NOMO-1 treated with DMSO at 0.1 percent for 48 hours (cell line): ENCODE measurements around the gene SEC24D.
A peak's percentile ranks its signal among the peaks of the same experiment; 100 is the strongest.
"Not testable (repeated sequence)": the region's sequence is repeated elsewhere in the genome, so short reads cannot be mapped to it uniquely, and the experiment has no call there.

Source experiments
- DNase-seq: peaks from one replicate; lab custom pipeline; 2025; ENCODE audit not compliant: unreplicated experiment; lab: John Stamatoyannopoulos, UW

The SEC24D gene

GRCh38 chr4:118814058-118814457 is 21.9 kb downstream of the SEC24D start:
- DNase-seq, result no peak

DNA sequence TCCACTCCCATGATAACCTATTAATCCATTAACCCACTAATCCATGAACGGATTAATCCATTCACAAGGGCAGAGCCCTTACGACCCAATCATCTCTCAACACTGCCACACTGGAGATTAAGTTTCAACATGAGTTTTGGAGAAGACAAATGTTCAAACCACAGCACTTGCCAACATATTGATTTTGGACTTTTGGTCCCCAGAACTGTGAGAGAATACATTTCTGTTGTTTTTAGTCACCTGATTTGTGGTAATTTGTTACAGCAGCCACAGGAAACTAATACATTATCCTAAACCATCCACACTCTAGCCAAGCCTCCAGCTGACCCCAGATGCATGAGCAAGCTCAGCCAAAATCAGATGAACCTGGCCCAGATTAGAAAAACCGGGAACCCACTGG is 22.4 kb downstream of the SEC24D start:
- DNase-seq, result no peak

GRCh38 chr4:118811832-118812231 is 24.1 kb downstream of the SEC24D start:
- DNase-seq, result no peak

GRCh38 chr4:118810991-118811764 is 24.7 kb downstream of the SEC24D start:
- peak; percentile 75 for DNase-seq

GRCh38 chr4:118807659-118808058 is 28.3 kb downstream of the SEC24D start:
- DNase-seq, result no peak

GRCh38 chr4:118803253-118803652 is 32.7 kb downstream of the SEC24D start:
- no peak for DNase-seq

- DNase-seq, result peak; percentile 27
These were observed 33.9 kb downstream of the SEC24D start for GRCh38 chr4:118801895-118802575.

DNA sequence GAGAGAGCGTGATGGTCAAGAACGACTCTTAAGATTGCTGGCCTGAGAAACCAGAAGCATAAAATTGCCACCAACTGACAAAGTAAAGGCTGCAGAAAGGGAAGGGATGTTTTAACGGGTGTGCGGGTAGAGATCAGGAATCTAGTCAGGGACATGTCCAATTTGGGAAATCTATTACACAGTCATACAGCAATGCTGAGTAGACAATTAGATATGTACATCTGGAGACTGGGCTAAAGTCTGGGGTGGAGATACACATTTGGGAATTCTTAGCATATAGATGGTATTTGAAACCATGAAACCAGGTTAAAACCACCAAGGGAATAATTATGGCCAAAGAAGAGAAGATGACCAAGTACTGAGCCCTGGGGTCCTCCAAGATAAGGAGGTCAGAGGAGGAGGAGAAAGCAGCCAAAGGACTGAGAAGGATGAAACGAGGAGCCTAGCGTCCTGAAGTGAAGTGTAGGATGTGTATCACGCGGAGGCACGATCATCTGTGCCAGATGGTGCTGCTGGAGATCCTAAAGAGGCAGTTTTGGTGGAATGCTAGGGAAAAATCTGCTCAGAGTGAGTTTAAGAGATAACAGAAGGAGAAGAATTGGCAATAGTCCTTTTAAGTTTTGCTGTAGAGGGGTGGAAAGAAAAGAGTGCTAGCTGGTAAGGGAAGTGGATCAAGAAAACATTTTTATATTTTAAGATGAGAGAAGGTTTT is 36.5 kb downstream of the SEC24D start:
- DNase-seq, result no peak

- no peak for DNase-seq
These were observed 37.3 kb downstream of the SEC24D start for GRCh38 chr4:118798658-118799057.

DNA sequence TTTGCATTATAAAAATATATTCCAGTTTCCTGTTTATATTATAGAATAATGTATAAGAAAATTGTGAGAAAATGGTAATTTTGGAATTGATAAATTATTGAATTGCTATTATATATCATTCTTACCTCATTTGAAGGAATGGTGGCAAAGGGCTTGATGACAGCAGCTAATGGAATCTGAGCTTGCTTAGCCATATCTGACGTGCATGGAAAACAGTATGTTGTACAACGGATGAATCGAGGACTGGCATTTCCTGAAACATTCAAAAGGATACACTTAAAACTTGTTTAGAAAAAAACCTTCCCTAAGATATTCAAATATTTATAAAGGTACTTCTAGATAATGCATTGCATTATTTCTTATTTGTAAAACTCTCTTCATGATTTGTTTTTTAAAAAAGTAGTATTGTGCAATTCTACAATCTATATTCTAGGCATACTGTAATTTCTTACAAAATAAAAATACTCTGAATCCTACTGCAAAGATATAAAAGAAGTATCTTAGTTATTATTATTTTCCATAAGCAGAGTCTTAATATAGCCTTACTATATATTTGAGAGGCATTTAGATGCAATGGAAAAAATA is 38.3 kb downstream of the SEC24D start:
- no peak for DNase-seq

- DNase-seq, result not testable (repeated sequence)
These were observed 44.1 kb downstream of the SEC24D start for GRCh38 chr4:118791690-118792446.

GRCh38 chr4:118790544-118790943 is 45.4 kb downstream of the SEC24D start:
- no peak for DNase-seq

DNA sequence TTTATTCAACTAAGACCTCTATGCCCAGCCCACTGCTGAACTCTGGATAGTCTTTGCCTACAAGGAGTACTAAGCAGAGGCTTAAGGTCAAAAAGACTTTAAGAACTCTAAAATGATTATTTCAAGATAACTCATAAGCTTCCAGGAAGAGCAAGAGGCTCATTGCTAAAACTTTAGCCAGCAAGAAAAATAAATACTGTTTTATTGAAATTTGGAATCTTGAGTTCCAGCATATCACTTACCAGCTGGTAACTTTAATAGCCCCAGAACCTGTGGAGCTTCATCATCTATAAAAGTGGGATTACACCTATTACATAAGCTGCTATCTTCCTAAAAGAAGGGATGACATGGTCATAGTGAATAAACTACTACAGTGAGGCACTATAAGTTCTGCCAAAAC is 47.0 kb downstream of the SEC24D start:
- DNase-seq, result no peak

GRCh38 chr4:118787844-118788380 is 48.0 kb downstream of the SEC24D start:
- DNase-seq, result no peak

DNA sequence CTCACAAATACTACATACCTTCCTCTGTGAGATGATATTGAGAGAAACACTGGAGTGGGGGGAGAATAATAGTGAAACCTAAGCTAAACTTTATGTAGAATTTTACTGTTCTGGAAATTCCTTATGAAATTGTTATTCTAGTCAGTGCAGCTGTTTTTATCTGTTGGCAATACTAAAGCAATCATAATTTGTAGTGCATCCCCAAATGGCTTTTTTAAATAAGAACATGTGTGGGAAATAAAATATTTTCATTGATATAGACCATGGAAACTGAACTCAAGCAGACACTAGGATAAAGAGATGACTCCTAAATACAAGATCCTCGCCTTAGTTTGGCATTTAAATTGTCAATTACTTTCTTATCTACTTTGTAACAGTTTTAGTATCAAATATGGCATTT is 51.1 kb downstream of the SEC24D start:
- DNase-seq, result no peak

- DNase-seq, result no peak
These were observed 52.0 kb downstream of the SEC24D start for GRCh38 chr4:118783887-118784286.

DNA sequence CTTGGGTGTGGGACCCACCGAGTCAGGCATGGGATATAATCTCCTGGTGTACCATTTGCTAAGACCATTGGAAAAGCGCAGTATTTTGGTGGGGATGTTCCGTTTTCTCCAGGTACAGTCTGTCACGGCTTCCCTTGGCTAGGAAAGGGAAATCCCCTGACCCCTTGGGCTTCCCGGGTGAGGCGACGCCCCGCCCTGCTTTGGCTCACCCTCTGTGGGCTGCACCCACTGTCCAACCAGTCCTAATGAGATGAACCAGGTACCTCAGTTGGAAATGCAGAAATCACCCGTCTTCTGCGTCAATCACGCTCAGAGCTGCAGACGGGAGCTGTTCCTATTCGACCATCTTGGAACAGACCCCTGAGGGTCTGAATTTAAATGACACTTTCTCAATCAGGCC is 53.0 kb downstream of the SEC24D start:
- not testable (repeated sequence) for DNase-seq

DNA sequence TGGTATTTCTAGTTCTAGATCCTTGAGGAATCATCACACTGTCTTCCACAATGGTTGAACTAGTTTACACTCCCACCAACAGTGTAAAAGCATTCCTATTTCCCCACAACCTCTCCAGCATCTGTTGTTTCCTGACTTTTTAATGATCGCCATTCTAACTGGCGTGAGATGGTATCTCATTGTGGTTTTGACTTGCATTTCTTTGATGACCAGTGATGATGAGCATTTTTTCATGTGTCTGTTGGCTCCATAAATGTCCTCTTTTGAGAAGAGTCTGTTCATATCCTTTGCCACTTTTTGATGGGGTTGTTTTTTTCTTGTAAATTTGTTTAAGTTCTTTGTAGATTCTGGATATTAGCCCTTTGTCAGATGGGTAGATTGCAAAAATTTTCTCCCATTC is 58.3 kb downstream of the SEC24D start:
- DNase-seq, result not testable (repeated sequence)

DNA sequence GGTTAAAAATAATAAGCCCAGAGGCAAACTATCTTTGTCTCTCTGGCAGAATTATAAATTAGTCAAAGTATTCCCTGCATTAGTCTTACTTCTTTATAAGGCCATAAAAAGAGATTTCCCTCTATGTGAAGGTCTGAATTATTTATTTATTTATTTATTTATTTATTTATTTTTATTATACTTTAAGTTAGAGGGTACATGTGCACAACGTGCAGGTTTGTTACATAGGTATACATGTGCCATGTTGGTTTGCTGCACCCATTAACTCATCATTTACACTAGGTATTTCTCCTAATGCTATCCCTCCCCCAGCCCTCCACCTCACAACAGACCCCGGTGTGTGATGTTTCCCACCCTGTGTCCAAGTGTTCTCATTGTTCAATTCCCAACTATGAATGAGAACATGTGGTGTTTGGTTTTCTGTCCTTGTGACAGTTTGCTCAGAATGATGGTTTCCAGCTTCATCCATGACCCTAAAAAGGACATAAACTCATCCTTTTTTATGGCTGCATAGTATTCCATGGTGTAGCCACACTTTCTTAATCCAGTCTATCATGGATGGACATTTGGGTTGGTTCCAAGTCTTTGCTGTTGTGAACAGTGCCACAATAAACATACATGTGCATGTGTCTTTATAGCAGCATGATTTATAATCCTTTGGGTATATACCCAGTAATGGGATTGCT is 58.8 kb downstream of the SEC24D start:
- DNase-seq, result not testable (repeated sequence)
